HUES6 (cell line): ENCODE data around the gene FDXACB1.
A peak's percentile ranks its signal among the peaks of the same experiment; 100 is the strongest.

Experiments used
- H3K27ac ChIP-seq: 2 replicates; pipeline ENCODE4 v1.7.0; 2013; ENCODE audit warnings: low read depth, mild to moderate bottlenecking, low read length, inconsistent platforms
- H3K27me3 ChIP-seq: 2 replicates; pipeline ENCODE4 v1.6.1; 2013; ENCODE audit warnings: low read length; ENCODE audit not compliant: control insufficient read depth, insufficient read depth
- H3K36me3 ChIP-seq: 2 replicates; pipeline ENCODE4 v1.6.1; 2013; ENCODE audit warnings: low read length; ENCODE audit not compliant: control insufficient read depth, insufficient read depth
- H3K4me1 ChIP-seq: 2 replicates; pipeline ENCODE4 v1.6.1; 2013; ENCODE audit warnings: low read length; ENCODE audit not compliant: control insufficient read depth, insufficient read depth
- H3K4me3 ChIP-seq: 2 replicates; pipeline ENCODE4 v1.5.1; 2013; ENCODE audit warnings: low read depth, low read length
- H3K9ac ChIP-seq: one replicate; pipeline ENCODE4 v1.6.1; 2013; ENCODE audit warnings: mild to moderate bottlenecking, low read length
- H3K9me3 ChIP-seq: 2 replicates; pipeline ENCODE4 v1.6.1; 2013; ENCODE audit warnings: low read depth, low read length; ENCODE audit not compliant: control insufficient read depth, insufficient read depth

Gene FDXACB1

GRCh38 chr11:111870113-111870512 lies 8.9 kb downstream of the FDXACB1 start:
- Histone ChIP-seq H3K9ac (no peak overlapping the region), H3K27ac (no peak overlapping the region)

DNA sequence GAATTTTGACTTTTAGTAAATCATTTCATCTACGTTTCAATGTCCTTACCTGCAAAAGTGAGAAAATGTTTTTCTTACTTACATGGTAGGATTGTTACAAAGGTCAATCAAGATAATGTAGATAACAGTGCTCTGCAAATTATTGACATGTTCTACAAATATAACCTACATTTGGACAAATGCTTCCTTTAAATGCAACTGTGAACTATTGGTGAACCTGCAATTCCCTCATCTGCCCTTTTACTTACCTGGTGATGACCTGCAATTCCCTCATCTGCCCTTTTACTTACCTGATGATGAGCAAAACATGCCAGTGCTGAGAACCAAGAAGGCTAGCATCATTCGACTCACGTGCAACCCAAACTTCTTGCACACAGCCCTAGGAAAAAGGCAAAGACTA lies 18.7 kb downstream of the FDXACB1 start:
- H3K27me3 ChIP-seq, result no peaks in the 10 kb centered on the region
- H3K36me3 ChIP-seq, result peaks cover 31% of the 10 kb centered on the region
- H3K9me3 ChIP-seq, result no peaks in the 10 kb centered on the region

More at GRCh38 chr11:111870113-111870512, 8.9 kb downstream of the FDXACB1 start:
- H3K4me1 ChIP-seq, result peaks cover 8% of the 10 kb centered on the region; the same call in 1 of the 2 replicates
- H3K27me3 ChIP-seq, result no peaks in the 10 kb centered on the region
- peak overlapping the region; percentile 87 for H3K4me3 ChIP-seq
- peaks cover 24% of the 10 kb centered on the region for H3K36me3 ChIP-seq
- H3K9me3 ChIP-seq, result no peaks in the 10 kb centered on the region

DNA sequence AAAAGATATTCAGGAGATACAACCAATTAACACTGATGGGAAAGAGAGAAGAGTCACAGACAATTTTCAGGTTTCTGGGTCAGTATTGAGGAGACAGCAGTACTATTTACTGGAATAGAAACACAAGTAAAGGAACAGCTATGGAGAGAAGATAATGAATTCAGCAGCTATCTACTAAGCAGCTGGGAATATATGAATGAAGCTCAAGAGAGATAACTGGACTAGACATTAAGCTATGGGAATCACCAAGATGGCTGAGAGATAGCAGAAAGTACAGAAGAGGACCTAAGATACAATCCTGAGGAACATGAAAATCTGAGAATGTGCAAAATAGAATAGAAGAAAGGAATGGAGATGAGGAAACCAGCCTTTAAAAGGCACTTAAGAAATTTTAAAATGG lies 23.5 kb downstream of the FDXACB1 start:
- Histone ChIP-seq H3K4me1 (no peaks in the 10 kb centered on the region), H3K36me3 (peaks cover 35% of the 10 kb centered on the region), H3K27me3 (no peaks in the 10 kb centered on the region), H3K9ac (no peak overlapping the region), H3K9me3 (no peaks in the 10 kb centered on the region), H3K4me3 (no peak overlapping the region), H3K27ac (no peak overlapping the region)

More for the DNA sequence above, 18.7 kb downstream of the FDXACB1 start:
- H3K27ac ChIP-seq, result no peak overlapping the region
- H3K4me1 ChIP-seq, result no peaks in the 10 kb centered on the region
- no peak overlapping the region for H3K9ac ChIP-seq
- no peak overlapping the region for H3K4me3 ChIP-seq

DNA sequence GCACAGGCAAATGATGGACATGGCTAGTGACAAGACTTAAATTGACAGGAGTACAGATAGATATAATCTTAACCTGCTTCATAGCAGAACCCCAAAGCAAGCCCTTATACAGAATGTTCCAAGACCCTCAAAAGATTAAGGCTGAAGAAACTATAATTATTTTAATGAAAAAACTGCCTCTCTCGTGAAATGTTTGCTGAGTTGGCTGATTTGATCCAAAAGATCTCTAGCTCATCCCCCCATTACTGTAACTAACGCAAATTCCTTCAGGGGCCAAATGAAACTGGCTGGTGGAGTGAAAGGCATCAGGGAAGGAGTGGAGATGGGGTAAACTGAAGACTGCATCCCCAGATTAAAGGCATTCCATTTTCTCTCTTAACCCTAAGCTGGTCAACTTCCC lies 26.9 kb downstream of the FDXACB1 start:
- H3K27ac ChIP-seq, result no peak overlapping the region
- H3K4me3 ChIP-seq, result no peak overlapping the region
- peaks cover 18% of the 10 kb centered on the region for H3K36me3 ChIP-seq
- no peaks in the 10 kb centered on the region for H3K27me3 ChIP-seq
- peaks cover 2% of the 10 kb centered on the region; the same call in 1 of the 2 replicates for H3K4me1 ChIP-seq
- no peaks in the 10 kb centered on the region for H3K9me3 ChIP-seq
- no peak overlapping the region for H3K9ac ChIP-seq

GRCh38 chr11:111851636-111852035 lies 27.3 kb downstream of the FDXACB1 start:
- no peaks in the 10 kb centered on the region for H3K27me3 ChIP-seq
- no peaks in the 10 kb centered on the region for H3K9me3 ChIP-seq
- H3K36me3 ChIP-seq, result peaks cover 18% of the 10 kb centered on the region
- H3K27ac ChIP-seq, result no peak overlapping the region
- no peak overlapping the region for H3K4me3 ChIP-seq
- H3K9ac ChIP-seq, result no peak overlapping the region
- H3K4me1 ChIP-seq, result peaks cover 7% of the 10 kb centered on the region; the same call in 1 of the 2 replicates

GRCh38 chr11:111851067-111851466 lies 27.9 kb downstream of the FDXACB1 start:
- Histone ChIP-seq H3K9me3 (no peaks in the 10 kb centered on the region), H3K9ac (no peak overlapping the region), H3K27ac (no peak overlapping the region), H3K27me3 (no peaks in the 10 kb centered on the region), H3K4me3 (no peak overlapping the region), H3K36me3 (peaks cover 18% of the 10 kb centered on the region), H3K4me1 (peaks cover 10% of the 10 kb centered on the region; the same call in 1 of the 2 replicates)

DNA sequence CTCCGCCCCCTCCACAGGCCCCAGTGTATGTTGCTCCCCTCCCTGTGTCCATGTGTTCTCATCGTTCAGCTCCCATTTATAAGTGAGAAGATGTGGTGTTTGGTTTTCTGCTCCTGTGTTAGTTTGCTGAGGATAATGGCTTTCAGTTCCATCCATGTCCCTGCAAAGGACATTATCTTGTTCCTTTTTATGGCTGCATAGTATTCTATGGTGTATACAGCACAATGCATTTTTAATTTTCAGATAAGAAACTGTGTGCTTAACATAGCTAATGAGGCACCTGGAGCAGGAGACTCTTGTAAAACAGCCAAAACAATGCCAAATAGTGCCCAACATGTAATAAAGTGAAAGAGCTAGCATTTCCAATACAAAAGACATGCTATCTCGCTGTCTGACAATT lies 29.3 kb downstream of the FDXACB1 start:
- no peaks in the 10 kb centered on the region for H3K27me3 ChIP-seq
- peaks cover 14% of the 10 kb centered on the region for H3K36me3 ChIP-seq
- peaks cover 10% of the 10 kb centered on the region; the same call in 1 of the 2 replicates for H3K4me1 ChIP-seq
- no peak overlapping the region for H3K4me3 ChIP-seq
- H3K9me3 ChIP-seq, result no peaks in the 10 kb centered on the region
- no peak overlapping the region for H3K9ac ChIP-seq
- H3K27ac ChIP-seq, result no peak overlapping the region

- Histone ChIP-seq H3K36me3 (peaks cover 10% of the 10 kb centered on the region), H3K9ac (no peak overlapping the region), H3K27me3 (no peaks in the 10 kb centered on the region), H3K4me1 (peaks cover 10% of the 10 kb centered on the region; the same call in 1 of the 2 replicates), H3K9me3 (no peaks in the 10 kb centered on the region), H3K4me3 (no peak overlapping the region), H3K27ac (no peak overlapping the region)
Observed at GRCh38 chr11:111846636-111847035, 32.3 kb downstream of the FDXACB1 start.

GRCh38 chr11:111846063-111846462 lies 32.9 kb downstream of the FDXACB1 start:
- Histone ChIP-seq H3K4me3 (no peak overlapping the region), H3K36me3 (peaks cover 10% of the 10 kb centered on the region), H3K27ac (no peak overlapping the region), H3K9me3 (no peaks in the 10 kb centered on the region), H3K27me3 (no peaks in the 10 kb centered on the region), H3K9ac (no peak overlapping the region), H3K4me1 (peaks cover 13% of the 10 kb centered on the region)

- Histone ChIP-seq H3K36me3 (peaks cover 10% of the 10 kb centered on the region), H3K27ac (no peak overlapping the region), H3K4me3 (no peak overlapping the region)
Observed at GRCh38 chr11:111845276-111846028, 33.5 kb downstream of the FDXACB1 start.

DNA sequence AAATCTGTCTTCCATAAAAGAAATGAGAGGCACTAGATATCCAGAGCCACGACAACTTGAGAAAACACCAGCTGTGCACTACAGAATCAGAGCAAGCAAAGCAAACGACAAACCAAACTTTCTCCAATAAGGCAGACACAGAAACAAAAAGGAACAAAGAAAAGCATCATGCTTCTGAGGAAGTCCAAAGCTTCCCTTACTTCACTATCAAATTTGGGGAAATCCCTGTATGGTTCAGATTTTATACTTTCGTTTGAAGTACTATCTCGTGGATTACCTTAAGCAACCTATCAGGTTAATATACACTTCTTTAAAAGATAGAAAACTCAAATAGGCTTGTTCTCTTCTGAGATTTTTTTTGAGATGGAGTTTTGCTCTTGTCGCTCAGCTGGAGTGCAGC lies 35.3 kb downstream of the FDXACB1 start:
- no peaks in the 10 kb centered on the region for H3K9me3 ChIP-seq
- peaks cover 5% of the 10 kb centered on the region; the same call in 1 of the 2 replicates for H3K36me3 ChIP-seq
- H3K4me3 ChIP-seq, result no peak overlapping the region
- no peak overlapping the region for H3K9ac ChIP-seq
- peaks cover 26% of the 10 kb centered on the region for H3K4me1 ChIP-seq
- H3K27ac ChIP-seq, result no peak overlapping the region
- H3K27me3 ChIP-seq, result no peaks in the 10 kb centered on the region

More at GRCh38 chr11:111845276-111846028, 33.5 kb downstream of the FDXACB1 start:
- Histone ChIP-seq H3K4me1 (peaks cover 17% of the 10 kb centered on the region), H3K9ac (no peak overlapping the region), H3K9me3 (no peaks in the 10 kb centered on the region), H3K27me3 (no peaks in the 10 kb centered on the region)
